Lung (tissue), 12 donors: ENCODE results near the gene GNG13. TPM values are rescaled to one million over a fixed set of nuclear protein-coding genes. Genes with fewer than 3 reads are reported as not detected.
"Not testable (repeated sequence)": the region's sequence is repeated elsewhere in the genome, so short reads cannot be mapped to it uniquely, and the experiment has no call there.

Experiments
- ATAC-seq: fragments of 200-7000 bp; cut with Tn5 transposase; one replicate; pipeline ENCODE4 v1.9.1; 2020; ENCODE audit warnings: moderate number of reproducible peaks; ENCODE audit not compliant: insufficient read depth, low FRiP score
- DNase-seq, 3 donors: peaks; one replicate each; pipeline ENCODE4 v3.0.0-alpha.2; 2013 to 2017
- H3K27ac ChIP-seq, 2 donors: one replicate each; pipeline ENCODE4 v1.5.1; 2013; ENCODE audit warnings: mild to moderate bottlenecking in 2 of 2, moderate library complexity in 2 of 2, control low read depth in 1 of 2, inconsistent platforms in 1 of 2, low read depth in 1 of 2, low read length in 1 of 2
- H3K27me3 ChIP-seq, 3 donors: one replicate each; pipeline ENCODE4 v1.5.1; 2013; ENCODE audit warnings: low read length in 2 of 3; ENCODE audit not compliant: control insufficient read depth in 3 of 3, insufficient read depth in 3 of 3
- H3K36me3 ChIP-seq, 4 donors: one replicate each; pipeline ENCODE4 v1.5.1; 2013; ENCODE audit warnings: low read length in 4 of 4, mild to moderate bottlenecking in 1 of 4, moderate library complexity in 1 of 4; ENCODE audit not compliant: control insufficient read depth in 4 of 4, insufficient read depth in 4 of 4
- H3K4me1 ChIP-seq, 5 donors: one replicate each; pipeline ENCODE4 v1.5.1; 2013; ENCODE audit warnings: low read length in 5 of 5, mild to moderate bottlenecking in 2 of 5, moderate library complexity in 1 of 5; ENCODE audit not compliant: control insufficient read depth in 5 of 5, insufficient read depth in 5 of 5
- H3K4me3 ChIP-seq: one replicate; pipeline ENCODE4 v1.5.1; 2013; ENCODE audit warnings: mild to moderate bottlenecking, control low read depth, moderate library complexity
- H3K9ac ChIP-seq, 2 donors: one replicate each; pipeline ENCODE4 v1.5.1; 2013; ENCODE audit warnings: low read length in 2 of 2, control low read depth in 1 of 2; ENCODE audit not compliant: insufficient read depth in 1 of 2
- H3K9me3 ChIP-seq, 4 donors: one replicate each; pipeline ENCODE4 v1.5.1; 2013; ENCODE audit warnings: low read length in 3 of 4, mild to moderate bottlenecking in 1 of 4, moderate library complexity in 1 of 4; ENCODE audit not compliant: control insufficient read depth in 4 of 4, insufficient read depth in 3 of 4
- WGBS, 2 donors: extraction: QIAGEN DNeasy Blood & Tissue Kit; methylation state at CpG; one replicate each; pipeline ENCODE4 v1.1.7; 2013; 5-methylcytosine and 5-hydroxymethylcytosine counted together
- polyA plus RNA-seq, 2 donors: library from polyadenylated mRNA; stranded (reverse); fragments of 200-250 nt; gene quantifications; one replicate each; pipeline ENCODE4 v1.2.1, GENCODE V29; 2013
- total RNA-seq, 2 donors: library from RNA; depleted of rRNA in 1 of 2; stranded (reverse); fragments of >200 nt in 1 of 2; gene quantifications; one replicate each; pipeline ENCODE4 v1.2.1, GENCODE V29; 2014 to 2021
- TF ChIP-seq, protein P1 (sequence below): IDR thresholded peaks from 2 replicates; pipeline ENCODE4 v1.5.1; 2012; ENCODE audit warnings: mild to moderate bottlenecking; ENCODE audit errors: control extremely low read depth, extremely low read depth
- donor health status: control.
- donor health status: control.
- donor health status: Bipolar disorder and iron deficiency.
- donor health status: healthy.
- donor health status: DM: yes; HTN: yes; CAD: no.

Gene GNG13
- total and polyA plus RNA-seq, 4 donors: not detected

DNA sequence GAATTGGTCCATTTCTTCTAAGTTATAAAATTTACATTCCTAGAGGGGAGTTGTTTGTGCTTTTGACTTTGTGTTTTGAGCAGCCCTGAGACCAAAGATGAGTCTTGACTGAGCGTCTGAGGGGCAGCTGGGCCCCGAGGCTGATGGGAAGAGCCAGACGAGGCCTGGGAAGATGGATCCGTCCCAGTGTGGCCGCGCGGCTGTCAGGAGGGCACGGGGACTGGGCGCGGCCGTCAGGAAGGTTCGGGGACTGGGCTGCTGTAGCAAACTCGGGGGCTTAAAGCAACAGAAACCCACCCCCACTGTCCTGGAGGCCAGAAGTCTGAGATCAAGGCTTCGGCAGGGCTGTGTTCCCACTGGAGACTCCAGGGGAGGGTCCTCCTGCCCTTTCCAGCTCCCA lies 38.2 kb upstream of the GNG13 start:
- no peaks in the 10 kb centered on the region for H3K4me1 ChIP-seq
- H3K9me3 ChIP-seq: peaks cover 0 to 13% (median 6%) of the 10 kb centered on the region in 4 donors
- no peak overlapping the region for H3K27ac ChIP-seq
- H3K4me3 ChIP-seq: no peak overlapping the region
- ATAC-seq: no peak
- 86 to 89% methylated on average over 14 of the region's 14 CpGs for WGBS, 2 donors
- H3K36me3 ChIP-seq: no peaks in the 10 kb centered on the region
- no peak overlapping the region for H3K9ac ChIP-seq
- DNase-seq: no peak
- H3K27me3 ChIP-seq: no peaks in the 10 kb centered on the region
- TF ChIP-seq, protein P1, sequence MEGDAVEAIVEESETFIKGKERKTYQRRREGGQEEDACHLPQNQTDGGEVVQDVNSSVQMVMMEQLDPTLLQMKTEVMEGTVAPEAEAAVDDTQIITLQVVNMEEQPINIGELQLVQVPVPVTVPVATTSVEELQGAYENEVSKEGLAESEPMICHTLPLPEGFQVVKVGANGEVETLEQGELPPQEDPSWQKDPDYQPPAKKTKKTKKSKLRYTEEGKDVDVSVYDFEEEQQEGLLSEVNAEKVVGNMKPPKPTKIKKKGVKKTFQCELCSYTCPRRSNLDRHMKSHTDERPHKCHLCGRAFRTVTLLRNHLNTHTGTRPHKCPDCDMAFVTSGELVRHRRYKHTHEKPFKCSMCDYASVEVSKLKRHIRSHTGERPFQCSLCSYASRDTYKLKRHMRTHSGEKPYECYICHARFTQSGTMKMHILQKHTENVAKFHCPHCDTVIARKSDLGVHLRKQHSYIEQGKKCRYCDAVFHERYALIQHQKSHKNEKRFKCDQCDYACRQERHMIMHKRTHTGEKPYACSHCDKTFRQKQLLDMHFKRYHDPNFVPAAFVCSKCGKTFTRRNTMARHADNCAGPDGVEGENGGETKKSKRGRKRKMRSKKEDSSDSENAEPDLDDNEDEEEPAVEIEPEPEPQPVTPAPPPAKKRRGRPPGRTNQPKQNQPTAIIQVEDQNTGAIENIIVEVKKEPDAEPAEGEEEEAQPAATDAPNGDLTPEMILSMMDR: no peak

DNA sequence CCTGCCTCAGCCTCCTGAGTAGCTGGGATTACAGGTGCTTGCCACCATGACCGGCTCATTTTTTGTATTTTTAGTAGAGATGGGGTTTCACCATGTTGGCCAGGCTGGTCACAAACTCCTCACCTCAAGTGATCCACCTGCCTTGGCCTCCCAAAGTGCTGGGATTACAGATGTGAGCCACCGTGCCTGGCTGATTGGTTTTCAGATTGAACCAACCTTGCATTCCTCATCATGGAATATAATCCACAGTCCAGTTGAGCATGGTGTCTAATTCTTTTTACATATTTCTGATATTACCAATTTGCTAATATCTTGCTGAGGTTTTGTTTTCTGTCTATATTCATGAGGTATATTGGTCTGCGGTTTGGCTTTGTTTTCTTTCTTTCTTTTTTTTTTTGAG lies 36.3 kb upstream of the GNG13 start:
- not testable (repeated sequence) for H3K36me3 ChIP-seq, H3K27ac ChIP-seq, DNase-seq, H3K27me3 ChIP-seq, H3K9ac ChIP-seq, H3K4me3 ChIP-seq, H3K4me1 ChIP-seq, ATAC-seq
- peaks cover 0 to 15% (median 6%) of the 10 kb centered on the region in 4 donors for H3K9me3 ChIP-seq
- 91 to 92% methylated on average over 3 of the region's 3 CpGs for WGBS, 2 donors

DNA sequence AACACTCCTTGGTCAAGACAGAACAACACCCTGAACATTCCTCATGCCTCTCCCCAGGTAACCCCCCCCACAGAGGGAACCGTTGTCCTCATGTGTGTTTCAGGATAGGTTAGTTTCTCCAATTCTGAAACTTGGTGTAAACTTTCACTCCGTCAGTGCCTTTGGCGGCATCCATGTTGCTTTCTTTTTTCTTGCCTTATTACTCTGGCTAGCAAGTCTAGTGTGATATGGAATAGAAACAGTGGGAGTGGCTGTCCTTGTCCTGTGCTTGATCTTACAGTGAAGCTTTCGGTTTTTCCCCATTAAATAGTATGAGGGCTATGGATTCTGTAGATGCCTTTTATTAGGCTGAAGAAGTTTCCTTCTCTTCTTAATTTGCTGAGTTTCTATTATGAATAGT lies 35.7 kb upstream of the GNG13 start:
- Histone ChIP-seq H3K27me3 (no peaks in the 10 kb centered on the region), H3K9ac (no peak overlapping the region), H3K9me3 (peaks cover 0 to 15% (median 6%) of the 10 kb centered on the region in 4 donors), H3K4me1 (peaks cover 0 to 5% (median 0%) of the 10 kb centered on the region in 5 donors), H3K4me3 (no peak overlapping the region), H3K36me3 (no peaks in the 10 kb centered on the region), H3K27ac (no peak overlapping the region)
- no peak for ATAC-seq
- WGBS, 2 donors: 91 to 92% methylated on average over 4 of the region's 4 CpGs
- no peak for DNase-seq
- TF ChIP-seq, protein P1: no peak

DNA sequence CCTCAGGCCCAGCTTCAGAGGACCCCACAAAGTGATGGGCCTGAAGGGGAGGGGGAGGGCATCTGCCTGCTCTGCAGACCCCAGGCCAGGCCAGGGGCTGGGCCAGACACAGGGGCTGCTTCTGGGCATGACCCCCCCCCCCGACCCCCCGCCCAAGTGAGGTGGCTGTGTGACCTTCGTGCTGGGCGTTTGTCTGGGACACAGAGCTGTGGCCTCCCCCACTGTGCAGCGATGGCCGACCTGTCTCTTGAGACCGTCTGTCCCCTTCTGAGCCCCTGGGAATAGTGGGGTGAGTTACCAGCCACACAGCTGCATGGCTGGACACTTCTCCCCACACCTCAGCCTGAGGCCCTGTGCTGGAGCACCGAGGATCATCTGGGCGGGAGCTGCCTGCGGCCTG lies 34.8 kb upstream of the GNG13 start:
- Histone ChIP-seq H3K9me3 (peaks cover 0 to 15% (median 6%) of the 10 kb centered on the region in 4 donors), H3K9ac (no peak overlapping the region), H3K4me3 (no peak overlapping the region), H3K27ac (no peak overlapping the region), H3K4me1 (peaks cover 0 to 8% (median 0%) of the 10 kb centered on the region in 5 donors), H3K27me3 (peaks cover 0 to 3% (median 0%) of the 10 kb centered on the region in 3 donors), H3K36me3 (no peaks in the 10 kb centered on the region)
- WGBS, 2 donors: 91 to 95% methylated on average over 10 of the region's 10 CpGs
- TF ChIP-seq, protein P1: no peak
- no peak for ATAC-seq
- DNase-seq: no peak
